HG02884 (cell line): Measurements from ENCODE around the gene TBC1D22A.
"Not testable (repeated sequence)": the region's sequence is repeated elsewhere in the genome, so short reads cannot be mapped to it uniquely, and the experiment has no call there.

Source experiments
- ATAC-seq: cut with Tn5 transposase; IDR thresholded peaks from one replicate; pipeline ENCODE4 v1.9.1; 2021; ENCODE audit warnings: mild to moderate bottlenecking, moderate library complexity; ENCODE audit not compliant: unreplicated experiment

The TBC1D22A gene

DNA sequence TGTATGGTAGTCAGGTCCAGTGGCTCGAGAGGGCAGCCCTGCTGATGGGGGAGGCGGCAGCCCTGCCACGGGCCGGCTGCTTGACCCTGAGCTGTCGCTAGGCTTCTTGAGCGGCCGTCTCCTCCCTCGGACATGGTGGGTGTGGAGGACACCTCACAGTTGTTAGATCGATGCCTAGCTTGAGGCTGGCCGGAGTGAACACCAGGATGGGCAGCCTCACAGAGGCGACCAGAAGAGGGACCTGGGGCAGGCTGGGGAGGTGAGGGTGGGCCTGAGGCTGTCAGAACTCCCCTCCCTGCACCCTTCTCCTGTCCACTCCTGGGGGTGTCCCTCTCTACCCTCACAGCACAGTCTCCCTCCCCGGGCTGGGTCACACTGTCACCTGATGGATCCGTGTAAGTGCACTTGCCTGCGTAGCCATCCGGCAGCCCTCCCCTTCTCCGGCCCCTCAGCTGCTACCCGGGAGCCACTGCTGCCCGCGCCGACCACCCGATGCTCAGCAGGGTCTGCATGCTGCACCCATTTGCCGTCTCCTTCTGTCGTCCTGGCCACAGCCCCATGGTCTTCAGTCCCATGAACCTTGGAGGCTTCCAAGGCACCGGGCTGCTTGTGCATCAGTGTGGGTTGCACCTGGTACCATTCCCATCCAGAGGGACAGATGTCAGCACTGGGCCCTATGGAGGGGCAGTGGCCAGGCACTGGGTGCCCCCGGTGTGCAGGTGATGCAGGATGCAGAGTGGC, 394.1 kb downstream of the TBC1D22A start:
- no peak for ATAC-seq

DNA sequence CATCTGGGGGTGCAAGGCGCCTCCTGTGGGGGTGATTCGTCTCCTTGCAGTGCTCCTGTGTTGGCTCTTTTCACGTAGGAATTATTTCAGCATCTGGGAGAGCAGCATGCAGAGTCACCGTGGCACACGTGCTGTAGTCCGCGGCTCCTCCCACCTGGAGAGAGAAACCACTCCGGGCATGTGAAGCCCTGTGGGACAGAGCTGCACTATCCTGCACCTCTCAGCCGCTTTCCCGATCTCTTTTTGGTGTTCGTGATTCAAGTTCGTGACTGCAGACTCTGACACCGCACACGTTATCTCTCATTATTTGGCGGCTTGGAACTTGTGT, 394.6 kb downstream of the TBC1D22A start:
- no peak for ATAC-seq

DNA sequence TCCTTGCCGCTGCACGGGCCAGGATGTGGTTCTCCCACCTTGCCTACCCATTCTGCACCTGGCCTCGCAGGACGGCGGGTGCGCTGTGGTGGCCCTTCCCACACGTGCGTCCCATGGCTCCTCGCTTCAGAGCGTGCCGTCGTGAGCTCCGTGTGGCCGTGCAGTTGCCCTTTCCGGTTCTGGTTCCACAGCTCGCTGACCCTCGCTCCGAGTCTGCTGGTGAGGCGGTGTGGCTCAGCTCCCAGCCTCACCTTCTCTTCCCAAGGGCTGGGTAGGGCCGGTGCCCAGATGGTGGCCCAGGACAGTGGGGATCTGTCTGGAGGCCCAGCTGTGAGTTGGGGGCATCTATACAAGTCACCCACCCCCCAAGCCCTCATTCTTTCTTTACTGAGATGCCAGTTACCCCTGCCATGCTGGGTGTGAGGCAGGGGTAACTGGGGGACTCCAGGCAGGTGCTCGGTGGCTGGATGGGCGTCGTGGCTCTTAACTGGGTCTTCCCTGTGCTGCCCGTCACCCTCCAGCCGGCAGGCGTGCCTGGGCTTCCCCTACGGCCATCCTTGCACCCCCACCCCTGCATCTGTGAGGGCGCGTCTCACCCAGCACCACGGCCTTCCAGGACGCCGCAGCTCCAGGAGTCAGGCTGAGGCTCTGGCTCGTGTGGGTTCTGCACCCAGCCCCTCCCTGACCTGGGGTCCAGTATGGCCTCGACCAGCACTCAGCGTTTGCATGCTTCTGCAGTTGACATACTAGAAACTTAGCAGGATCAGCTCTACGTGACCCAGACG, 395.2 kb downstream of the TBC1D22A start:
- no peak for ATAC-seq

DNA sequence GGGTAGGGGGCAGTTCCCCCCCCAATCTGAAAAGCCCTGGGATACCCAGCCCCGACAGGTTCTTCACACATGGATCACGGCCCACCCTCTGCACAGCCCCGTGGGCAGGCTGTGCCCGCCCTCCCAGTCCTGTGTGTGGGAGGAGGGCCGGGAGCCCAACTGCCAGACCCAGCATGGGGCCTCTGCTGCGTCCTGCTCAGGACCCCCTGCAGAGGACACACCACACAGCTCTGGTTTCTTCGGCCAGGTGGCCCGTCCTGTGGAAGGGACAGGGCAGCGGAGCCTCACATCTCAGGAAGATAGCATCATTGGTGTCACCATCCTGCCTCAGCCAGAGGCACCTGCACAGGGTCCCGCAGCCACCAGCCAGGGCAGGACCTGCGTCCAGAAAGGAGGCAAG, 396.0 kb downstream of the TBC1D22A start:
- no peak for ATAC-seq

DNA sequence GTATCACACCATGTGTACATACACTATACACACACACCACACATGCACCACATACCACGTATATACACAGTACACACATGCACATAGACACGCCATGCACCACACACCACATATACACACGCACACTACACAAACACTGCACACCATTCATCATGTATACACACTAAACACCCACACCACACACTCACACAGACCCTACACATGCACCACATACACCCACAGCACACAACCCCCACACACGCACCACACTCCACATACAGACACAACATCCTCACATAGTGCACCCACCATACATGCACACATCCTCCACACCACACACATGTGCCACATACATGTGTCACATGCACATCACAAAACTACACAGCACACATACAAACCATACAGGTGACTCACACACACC, 397.1 kb downstream of the TBC1D22A start:
- no peak for ATAC-seq

DNA sequence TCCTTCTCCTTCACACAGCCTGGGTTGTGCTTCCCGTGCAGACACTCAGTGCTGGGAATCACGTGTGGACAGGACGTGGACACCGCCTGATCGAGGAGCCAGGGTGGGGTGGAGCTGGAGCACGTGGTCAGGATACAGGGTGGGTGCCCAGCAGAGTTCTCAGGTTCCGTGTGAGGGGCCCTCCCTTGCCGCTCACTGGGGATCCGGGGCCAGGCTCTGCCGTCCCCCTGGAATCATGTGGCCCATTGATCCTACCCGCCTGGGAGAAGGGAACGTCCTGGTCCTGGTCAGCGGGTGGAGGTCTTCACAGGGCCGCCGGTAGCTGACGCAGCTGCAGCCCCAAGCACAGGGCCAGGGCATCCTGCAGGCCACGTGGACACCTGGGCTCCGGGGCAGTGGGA, 397.7 kb downstream of the TBC1D22A start:
- ATAC-seq = no peak

DNA sequence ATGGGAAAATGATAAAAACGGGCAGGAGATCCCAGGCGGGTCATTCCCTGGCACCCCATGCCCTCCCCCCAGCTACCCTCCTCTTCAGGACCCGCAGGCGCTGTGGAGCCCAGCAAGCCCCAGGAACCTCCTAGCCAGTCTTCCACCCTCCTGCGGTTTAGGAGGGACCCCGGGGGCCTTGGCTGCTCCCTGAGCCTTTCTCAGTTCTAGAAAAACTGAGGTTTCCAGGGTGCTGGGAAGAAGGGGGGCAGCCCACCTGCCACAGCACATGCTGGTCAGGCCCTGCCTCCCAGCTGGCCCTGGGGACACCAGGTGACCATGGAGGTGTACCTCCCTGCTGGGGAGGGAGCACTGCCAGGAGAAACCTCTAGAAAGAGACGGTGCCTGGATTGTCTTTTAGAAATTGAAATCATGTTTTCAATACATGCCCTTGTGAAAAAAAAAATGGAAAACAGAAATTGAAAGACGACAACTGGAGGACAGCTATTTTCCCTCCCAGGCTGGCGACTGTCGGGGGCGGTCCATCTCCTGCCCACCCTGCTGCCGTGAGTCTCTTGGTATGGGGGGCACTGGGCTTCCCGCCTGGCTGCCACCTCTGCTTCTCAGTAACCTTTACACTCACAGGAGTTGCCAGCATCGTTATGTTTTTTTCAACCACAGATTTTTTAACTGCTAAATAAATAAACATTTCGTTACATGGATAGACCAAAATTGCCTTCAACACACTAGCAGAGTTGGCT, 398.5 kb downstream of the TBC1D22A start:
- no peak for ATAC-seq

DNA sequence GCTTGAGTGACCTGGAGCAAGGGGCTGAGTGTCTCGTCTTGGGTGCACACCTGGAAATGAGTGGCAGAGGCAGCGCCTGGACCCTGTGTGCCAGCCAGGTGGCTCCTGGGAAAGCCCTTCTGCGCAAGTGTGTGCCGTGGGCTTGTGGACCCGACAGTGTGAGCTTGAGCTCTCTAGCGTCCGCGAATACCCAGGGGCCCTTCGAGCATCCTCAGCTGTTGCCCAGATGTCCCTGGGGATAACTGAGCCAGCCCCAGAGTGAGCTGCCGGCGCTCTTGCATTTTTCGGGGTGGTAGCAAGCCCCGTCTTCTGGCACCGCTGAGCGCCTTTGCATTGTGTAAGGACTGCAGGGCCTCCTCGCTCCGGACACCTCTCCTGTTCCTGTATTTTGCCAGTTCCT, 399.2 kb downstream of the TBC1D22A start:
- ATAC-seq = no peak

DNA sequence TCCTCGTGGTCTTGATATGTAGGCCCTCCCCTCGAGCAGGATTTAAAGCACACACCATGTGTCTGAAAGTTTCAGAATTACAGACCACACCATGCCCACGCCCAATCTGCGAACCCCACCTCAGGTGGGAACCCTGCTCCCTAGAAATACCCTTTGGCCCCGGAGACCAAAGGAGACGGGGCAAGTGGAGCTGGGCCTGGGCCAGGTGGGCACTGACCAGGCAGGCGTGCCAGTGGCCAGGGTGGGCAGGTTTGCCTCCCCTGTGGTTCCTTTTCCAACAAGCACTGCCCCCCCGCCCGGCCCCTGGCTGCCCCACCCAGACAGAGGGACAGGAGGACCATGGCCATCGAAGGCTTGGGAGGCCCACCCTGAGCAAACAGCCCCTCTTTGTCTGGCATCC, 400.4 kb downstream of the TBC1D22A start:
- no peak for ATAC-seq

DNA sequence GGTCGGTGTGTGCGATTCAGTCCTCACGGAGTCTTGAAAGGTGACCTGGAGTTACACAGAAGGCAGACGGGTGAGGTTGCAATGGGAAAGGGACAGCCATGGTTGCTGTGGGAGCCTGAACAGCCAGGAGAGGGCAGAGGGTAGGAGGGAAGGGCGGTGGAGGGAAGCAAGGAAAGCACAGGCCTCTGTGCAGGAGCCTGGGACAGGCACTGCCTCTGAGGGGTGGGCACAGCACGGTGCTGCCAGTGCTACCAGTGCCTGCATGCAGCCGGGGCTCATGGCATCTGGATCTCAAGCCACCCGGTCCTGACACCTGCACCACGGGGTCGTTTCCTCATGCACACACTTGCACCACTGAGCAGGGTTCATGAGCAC, 401.0 kb downstream of the TBC1D22A start:
- no peak for ATAC-seq

DNA sequence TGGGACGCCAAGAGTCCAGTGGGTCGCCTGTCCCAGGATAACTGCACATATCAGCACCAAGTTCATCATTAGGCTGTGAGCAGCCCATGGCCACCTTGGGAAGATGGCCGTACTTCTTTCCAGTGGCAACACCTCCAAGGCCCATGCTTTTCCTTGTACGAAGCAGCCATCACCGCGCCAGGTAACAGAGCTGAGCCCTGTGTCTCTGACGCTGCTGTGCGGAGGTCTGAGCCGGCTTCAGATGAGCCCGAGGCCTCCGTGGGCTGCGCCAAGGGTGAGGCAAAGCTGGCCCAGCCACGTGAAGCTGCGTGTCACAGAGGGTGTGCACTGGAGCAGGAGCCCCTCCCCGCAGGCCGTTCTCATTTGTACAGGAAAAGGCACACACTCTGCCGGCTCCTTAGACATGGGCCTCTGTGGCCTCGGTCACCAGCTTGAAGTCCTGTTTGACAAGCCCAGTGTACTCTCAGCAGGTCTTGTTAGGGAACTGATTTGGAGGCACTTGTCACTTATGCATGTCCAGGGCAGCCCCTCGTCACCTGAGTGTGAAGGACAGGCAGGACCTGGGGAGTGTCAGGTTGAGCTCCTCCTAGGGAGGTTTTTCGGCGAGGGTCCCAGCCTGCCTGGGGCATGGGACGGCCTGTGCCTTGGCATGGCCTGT, 401.5 kb downstream of the TBC1D22A start:
- no peak for ATAC-seq

DNA sequence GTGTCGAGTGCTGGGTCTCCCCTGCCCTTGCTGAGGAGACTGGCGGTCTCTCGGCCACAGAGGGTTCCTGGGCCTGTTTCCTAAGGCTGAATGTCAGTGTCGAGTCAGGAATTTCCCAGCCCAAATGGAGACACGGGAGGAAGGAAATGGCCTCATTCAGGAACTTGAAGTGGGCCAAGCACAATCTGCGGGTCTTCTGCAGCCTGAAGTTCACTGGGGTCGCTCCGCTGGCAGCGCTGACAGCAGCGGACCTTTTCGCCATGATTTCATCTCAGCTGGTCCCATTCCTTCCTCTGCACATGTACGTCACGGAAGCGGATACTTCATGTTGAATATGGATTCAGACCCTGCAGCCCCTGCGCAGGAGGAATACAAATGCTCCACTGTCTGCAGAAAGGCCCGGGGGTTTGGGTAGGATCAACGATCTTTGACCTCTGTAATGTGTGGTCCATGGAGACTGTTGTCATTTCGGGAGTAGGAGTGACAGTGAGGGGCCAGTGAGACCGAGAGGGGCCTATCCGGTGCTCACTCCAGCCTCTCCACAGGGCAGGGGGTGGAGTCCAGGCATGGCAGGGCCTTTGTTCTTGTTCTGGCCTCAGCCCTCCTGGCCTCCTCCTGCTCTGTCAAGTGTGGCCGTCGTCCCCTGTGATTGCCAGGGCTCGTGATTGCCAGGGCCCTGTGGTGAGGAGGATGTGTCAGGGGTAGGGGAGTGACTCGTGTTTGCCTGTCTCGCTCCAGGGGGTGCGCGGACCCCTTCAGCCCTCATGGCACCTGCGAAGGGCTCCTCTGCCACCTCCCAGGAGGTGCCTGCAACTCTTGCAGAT, 402.3 kb downstream of the TBC1D22A start:
- no peak for ATAC-seq

DNA sequence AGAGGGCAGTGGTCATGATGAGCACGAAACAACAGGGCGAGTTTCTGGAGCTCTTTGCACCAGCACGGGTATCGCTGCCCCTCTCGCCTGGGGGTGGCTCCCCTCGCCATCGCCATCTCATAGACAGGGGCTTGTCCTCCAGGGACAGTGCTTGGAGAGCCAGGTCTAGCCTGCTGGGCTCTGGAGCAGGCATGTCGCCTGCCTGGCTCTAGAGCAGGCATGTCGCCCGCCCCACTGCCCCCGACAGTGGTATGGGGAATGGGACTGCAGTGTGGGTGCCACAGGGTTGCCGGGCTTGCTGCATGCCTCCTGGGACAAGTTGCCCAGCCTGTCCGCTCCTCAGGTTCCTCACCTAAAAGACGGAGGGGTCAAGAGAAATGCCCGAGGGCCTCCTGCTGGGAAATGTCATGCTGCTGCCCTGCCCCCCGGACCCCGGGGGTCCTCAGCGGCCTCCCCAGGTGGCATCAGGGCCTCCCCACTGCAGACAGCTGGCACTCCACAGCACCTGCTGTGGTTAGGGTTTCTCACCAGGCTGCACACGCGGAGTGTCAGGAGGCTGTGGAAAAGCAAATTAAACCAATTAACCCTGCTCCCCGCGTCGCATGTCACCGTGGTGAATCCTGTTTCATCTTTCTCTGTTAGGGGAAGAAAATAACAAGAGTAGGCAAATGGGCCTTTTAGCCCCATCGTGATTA, 403.0 kb downstream of the TBC1D22A start:
- ATAC-seq = no peak

DNA sequence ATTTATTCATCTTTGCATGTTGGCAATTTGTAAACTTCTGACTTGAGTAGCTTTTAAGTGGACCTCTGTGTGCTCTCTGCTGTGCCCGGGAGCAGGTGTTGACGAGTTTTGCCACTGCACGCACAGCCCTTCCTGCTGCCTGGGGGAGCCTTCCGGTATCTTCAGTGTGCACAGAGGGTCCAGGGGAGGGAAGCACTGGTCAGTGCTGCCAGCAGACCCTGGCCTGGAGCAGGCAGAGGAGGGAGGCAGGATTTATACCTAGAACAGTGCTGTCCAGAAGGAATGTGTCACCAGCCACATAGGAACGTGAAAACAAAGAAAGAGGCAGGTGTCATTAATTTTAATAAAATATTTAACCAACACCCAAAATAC, 403.6 kb downstream of the TBC1D22A start:
- no peak for ATAC-seq

DNA sequence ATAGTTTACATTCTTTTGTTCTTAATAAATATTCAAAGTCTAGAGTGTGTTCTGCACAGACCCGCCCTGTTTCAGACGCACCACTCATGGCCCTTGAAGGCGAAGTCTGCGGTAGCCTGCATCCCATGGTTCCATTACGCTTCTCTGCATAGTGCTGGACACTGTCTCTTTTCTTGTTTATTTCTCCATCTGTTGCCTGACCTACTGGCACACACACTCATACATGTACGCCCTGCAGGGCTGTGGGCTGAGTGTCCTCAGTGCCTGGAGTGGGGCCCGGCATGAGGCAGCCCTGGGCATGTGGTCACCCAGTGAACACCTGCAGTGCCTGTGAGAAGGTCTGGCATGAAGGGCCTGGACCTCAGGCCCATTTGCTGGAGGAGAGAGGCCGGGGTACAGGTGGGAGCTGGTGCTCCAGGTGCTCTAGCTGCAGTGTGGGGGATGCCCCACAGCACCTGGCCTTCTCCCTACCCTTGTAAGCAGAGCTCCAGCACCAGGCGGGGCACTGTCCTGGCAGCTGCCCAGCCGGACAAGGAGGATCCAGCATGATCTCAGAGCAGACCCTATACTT, 404.1 kb downstream of the TBC1D22A start:
- no peak for ATAC-seq

DNA sequence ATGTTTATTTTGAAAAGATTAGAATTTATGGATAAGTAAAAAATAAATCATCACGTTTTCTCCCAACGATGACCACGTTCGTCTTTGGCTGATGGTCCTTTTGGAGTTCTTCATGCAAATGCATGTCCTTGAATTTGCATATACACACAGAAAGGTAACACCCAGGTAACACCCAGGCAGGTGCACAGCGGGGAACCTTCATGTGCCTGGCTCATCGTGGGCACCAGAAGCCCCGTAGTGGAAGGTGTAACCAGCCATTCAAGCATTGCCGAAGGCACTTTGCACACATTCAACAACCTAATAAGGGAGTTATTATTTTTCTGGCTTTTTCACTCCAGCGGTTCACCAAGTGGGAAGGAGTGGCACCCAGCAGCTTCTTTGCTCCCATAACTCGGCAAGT, 404.6 kb downstream of the TBC1D22A start:
- ATAC-seq = no peak

DNA sequence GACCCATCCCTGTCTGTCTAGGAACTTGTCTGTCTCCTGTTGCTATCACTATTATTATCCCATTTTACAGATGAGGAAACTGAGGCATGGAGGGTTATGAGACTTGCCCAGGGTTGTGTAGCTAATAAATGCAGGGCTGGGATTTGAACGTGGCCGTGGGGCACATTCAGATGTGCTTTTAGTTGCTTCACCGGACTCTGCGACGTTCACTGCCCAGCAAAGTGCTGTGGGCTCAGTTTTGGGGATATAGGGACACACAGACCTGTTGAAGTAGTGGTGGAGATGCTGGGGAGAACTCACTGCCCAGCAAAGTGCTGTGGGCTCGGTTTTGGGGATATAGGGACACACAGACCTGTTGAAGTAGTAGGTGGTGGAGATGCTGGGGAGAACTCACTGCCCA, 405.5 kb downstream of the TBC1D22A start:
- ATAC-seq = not testable (repeated sequence)

DNA sequence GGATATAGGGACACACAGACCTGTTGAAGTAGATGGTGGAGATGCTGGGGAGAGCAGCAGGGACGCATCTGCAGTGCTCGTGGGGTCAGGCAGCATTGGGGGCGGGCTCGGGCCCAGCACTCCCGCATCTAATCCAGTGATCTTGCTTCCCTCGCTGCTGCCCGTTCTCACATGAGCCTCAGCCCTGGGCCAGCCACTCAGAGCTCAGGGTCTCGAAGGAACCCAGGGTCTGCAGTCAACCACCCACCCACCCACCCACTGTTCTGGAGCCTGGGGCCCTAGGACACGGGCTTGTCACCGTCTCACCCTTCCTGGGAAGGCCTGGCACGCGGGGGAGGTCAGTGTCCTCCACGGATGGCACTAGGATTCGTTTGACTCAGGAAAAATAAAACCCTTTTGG, 406.0 kb downstream of the TBC1D22A start:
- ATAC-seq = no peak

DNA sequence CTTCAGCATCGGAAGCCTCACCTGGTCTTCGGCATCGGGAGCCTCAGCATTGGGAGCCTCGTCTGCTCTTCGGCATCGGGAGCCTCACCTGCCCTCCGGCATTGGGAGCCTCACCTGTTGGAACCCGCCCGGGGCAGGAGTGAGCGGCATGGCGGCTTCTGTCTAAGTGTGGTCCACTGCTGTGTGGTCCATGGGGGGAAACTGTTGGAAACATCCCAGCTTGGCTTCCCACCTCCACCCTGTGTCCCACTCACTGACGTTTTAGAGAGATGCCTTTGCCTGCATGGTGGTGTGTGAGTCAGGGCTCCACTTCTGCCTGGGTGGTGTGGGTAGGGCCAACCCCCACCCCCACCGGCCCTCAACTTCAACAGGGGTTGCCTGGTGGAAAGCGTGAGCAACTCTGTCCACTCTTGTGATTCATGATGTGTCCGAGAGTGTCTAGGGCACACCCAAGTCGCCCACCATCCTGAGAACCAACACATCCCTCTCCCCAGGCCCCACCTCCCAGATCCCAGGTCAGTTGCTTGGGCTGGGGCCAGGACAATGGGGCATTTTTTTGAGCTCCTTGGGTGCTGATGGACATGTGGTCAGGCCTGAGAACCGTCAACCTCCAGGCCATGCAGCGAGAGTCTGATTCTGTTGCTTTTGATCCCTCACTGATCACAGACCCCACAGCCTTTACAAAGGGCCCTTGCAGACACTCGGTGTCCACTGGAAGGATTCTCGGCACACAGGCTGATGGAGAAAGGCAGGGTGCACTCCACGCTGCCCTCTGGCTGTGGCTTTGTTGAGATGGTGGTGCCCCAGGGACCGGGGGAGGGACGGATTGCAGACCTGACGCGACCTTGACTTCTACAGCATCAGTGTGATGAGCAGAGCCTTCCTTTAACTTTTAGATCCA, 406.7 kb downstream of the TBC1D22A start:
- no peak for ATAC-seq
